Peyer's patch (tissue), 4 donors: ENCODE results near the gene ATXN1. TPM values are rescaled to one million over a fixed set of nuclear protein-coding genes. Genes with fewer than 3 reads are reported as not detected.

Source experiments
- DNase-seq, 3 donors: peaks; one replicate each; pipeline ENCODE4 v3.0.0-alpha.2; 2017 to 2019
- H3K27ac ChIP-seq, 4 donors: fragments of 200-600 bp; sonication (generic); one replicate each; pipeline ENCODE4 v1.5.1; 2016 to 2019
- H3K27me3 ChIP-seq, 2 donors: fragments of 200-600 bp; sonication (generic); one replicate each; pipeline ENCODE4 v1.5.1; 2019
- H3K36me3 ChIP-seq, 3 donors: fragments of 200-600 bp; sonication (generic); one replicate each; pipeline ENCODE4 v1.5.1; 2016 to 2019
- H3K4me1 ChIP-seq, 4 donors: fragments of 200-600 bp; sonication (generic); one replicate each; pipeline ENCODE4 v1.5.1; 2016 to 2019
- H3K4me3 ChIP-seq, 4 donors: fragments of 200-600 bp; sonication (generic); 1 replicate in 3 of 4; 2 replicates in 1 of 4; pipeline ENCODE4 v1.5.1; 2016 to 2019; ENCODE audit warnings: mild to moderate bottlenecking in 1 of 4
- H3K9me3 ChIP-seq, 4 donors: fragments of 200-600 bp; sonication (generic); one replicate each; pipeline ENCODE4 v1.5.1; 2016 to 2019; ENCODE audit warnings: mild to moderate bottlenecking in 1 of 4
- POLR2A ChIP-seq, 2 donors: fragments of 450-650 bp; IDR thresholded peaks; one replicate each; pipeline ENCODE4 v1.5.1; 2017; ENCODE audit warnings: antibody characterized with exemption in 2 of 2, mild to moderate bottlenecking in 2 of 2, moderate library complexity in 2 of 2
- total RNA-seq, 4 donors: library from RNA; depleted of rRNA; stranded (reverse); fragments of >200 nt; gene quantifications; one replicate each; pipeline ENCODE4 v1.1.0, GENCODE V29; 2016
- TF ChIP-seq, protein P1 (sequence below), 6 experiments: fragments of 450-650 bp in 4 of 6; fragments of 200-600 bp in 2 of 6; sonication (generic) in 1 of 6; IDR thresholded peaks; one replicate each; pipeline ENCODE4 v1.5.1; 2017 to 2019; ENCODE audit warnings: antibody characterized with exemption in 6 of 6, mild to moderate bottlenecking in 3 of 6, moderate library complexity in 1 of 6

Gene ATXN1
- total RNA-seq, result 10 to 100 TPM; 34.7 to 48.5 (median 43.1) TPM

GRCh38 chr6:16760516-16761470, at the start of gene ATXN1:
ATXN1 (minus strand) TSS chr6:16761460.
- Histone ChIP-seq H3K4me3 (peak within 1 kb of the TSS; percentile 90 to 97 (median 96)), H3K27ac (peak within 1 kb of the TSS; percentile 98 to 99 (median 99)), H3K4me1 (peaks cover 0 to 30% (median 2%) of the 10 kb centered on the region in 4 donors), H3K9me3 (no peaks in the 10 kb centered on the region), H3K36me3 (no peaks in the 10 kb centered on the region), H3K27me3 (no peaks in the 10 kb centered on the region)
- TF ChIP-seq, protein P1, sequence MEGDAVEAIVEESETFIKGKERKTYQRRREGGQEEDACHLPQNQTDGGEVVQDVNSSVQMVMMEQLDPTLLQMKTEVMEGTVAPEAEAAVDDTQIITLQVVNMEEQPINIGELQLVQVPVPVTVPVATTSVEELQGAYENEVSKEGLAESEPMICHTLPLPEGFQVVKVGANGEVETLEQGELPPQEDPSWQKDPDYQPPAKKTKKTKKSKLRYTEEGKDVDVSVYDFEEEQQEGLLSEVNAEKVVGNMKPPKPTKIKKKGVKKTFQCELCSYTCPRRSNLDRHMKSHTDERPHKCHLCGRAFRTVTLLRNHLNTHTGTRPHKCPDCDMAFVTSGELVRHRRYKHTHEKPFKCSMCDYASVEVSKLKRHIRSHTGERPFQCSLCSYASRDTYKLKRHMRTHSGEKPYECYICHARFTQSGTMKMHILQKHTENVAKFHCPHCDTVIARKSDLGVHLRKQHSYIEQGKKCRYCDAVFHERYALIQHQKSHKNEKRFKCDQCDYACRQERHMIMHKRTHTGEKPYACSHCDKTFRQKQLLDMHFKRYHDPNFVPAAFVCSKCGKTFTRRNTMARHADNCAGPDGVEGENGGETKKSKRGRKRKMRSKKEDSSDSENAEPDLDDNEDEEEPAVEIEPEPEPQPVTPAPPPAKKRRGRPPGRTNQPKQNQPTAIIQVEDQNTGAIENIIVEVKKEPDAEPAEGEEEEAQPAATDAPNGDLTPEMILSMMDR (IDR thresholded peaks at IDR 0.05), result no peak
- peak in 1 of 2 donors; percentile 65 for TF ChIP-seq POLR2A (IDR thresholded peaks at IDR 0.05)
- peak; percentile 70 to 87 (median 78) for DNase-seq

DNA sequence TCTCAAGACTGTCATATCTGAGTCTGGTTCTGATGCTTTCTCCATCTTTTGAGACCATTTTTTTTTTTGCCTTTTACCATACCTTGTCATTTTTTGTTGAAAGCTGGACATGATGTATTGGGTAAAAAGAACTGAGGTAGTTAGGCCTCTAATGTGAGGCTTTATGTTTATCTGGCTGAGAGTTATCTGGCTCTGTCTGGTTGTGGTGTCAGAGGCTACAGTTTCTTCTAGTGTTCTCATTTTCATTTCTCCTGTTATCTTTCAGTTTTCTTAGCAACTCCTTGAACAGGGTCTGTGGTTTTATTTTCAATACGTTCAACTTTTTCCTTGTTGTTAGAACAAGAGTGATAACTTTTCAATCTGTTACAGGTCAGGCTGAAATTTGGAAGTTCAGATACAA, 49.2 kb upstream of the ATXN1 start:
- TF ChIP-seq, protein P1 (IDR thresholded peaks at IDR 0.05), result no peak
- TF ChIP-seq POLR2A (IDR thresholded peaks at IDR 0.05), result no peak
- peaks cover 0 to 10% (median 0%) of the 10 kb centered on the region in 4 donors for H3K9me3 ChIP-seq
- H3K27ac ChIP-seq, result no peak overlapping the region
- no peak overlapping the region for H3K4me3 ChIP-seq
- no peaks in the 10 kb centered on the region for H3K36me3 ChIP-seq
- no peaks in the 10 kb centered on the region for H3K4me1 ChIP-seq
- DNase-seq, result no peak
- no peaks in the 10 kb centered on the region for H3K27me3 ChIP-seq

- TF ChIP-seq, protein P1 (IDR thresholded peaks at IDR 0.05), result no peak
- no peak for TF ChIP-seq POLR2A (IDR thresholded peaks at IDR 0.05)
These were observed 48.6 kb upstream of the ATXN1 start for GRCh38 chr6:16809753-16810358.

GRCh38 chr6:16807956-16808355, 46.7 kb upstream of the ATXN1 start:
- Histone ChIP-seq H3K36me3 (no peaks in the 10 kb centered on the region), H3K4me3 (no peak overlapping the region), H3K9me3 (peaks cover 0 to 9% (median 0%) of the 10 kb centered on the region in 4 donors), H3K27ac (no peak overlapping the region), H3K27me3 (no peaks in the 10 kb centered on the region), H3K4me1 (no peaks in the 10 kb centered on the region)
- TF ChIP-seq, protein P1 (IDR thresholded peaks at IDR 0.05), result no peak
- no peak for TF ChIP-seq POLR2A (IDR thresholded peaks at IDR 0.05)
- no peak for DNase-seq

More at GRCh38 chr6:16809753-16810358, 48.6 kb upstream of the ATXN1 start:
- Histone ChIP-seq H3K4me1 (no peaks in the 10 kb centered on the region), H3K27ac (no peak overlapping the region), H3K9me3 (peaks cover 0 to 10% (median 0%) of the 10 kb centered on the region in 4 donors), H3K36me3 (no peaks in the 10 kb centered on the region), H3K4me3 (no peak overlapping the region), H3K27me3 (no peaks in the 10 kb centered on the region)
- no peak for DNase-seq

- no peaks in the 10 kb centered on the region for H3K27me3 ChIP-seq
- H3K4me1 ChIP-seq, result no peaks in the 10 kb centered on the region
- H3K4me3 ChIP-seq, result no peak overlapping the region
- DNase-seq, result no peak
- no peak overlapping the region for H3K27ac ChIP-seq
- no peaks in the 10 kb centered on the region for H3K36me3 ChIP-seq
- H3K9me3 ChIP-seq, result no peaks in the 10 kb centered on the region
- TF ChIP-seq, protein P1 (IDR thresholded peaks at IDR 0.05), result no peak
- TF ChIP-seq POLR2A (IDR thresholded peaks at IDR 0.05), result no peak
These were observed 45.1 kb upstream of the ATXN1 start for GRCh38 chr6:16806363-16806762.
